Adipocyte (in vitro differentiated cells): ENCODE measurements around the gene LIMD2.

Experiments used
- DNase-seq: peaks from one replicate; pipeline ENCODE4 v3.0.0-alpha.2; 2015; ENCODE audit warnings: low read depth
- H3K27me3 ChIP-seq: replicated peaks from 2 replicates; pipeline ENCODE4 v1.7.0; 2013; ENCODE audit warnings: mild to moderate bottlenecking, low read length, moderate library complexity; ENCODE audit not compliant: control insufficient read depth, insufficient read depth
- H3K36me3 ChIP-seq: 2 replicates; pipeline ENCODE4 v1.7.0; 2013; ENCODE audit warnings: low read length, mild to moderate bottlenecking, moderate library complexity; ENCODE audit not compliant: control insufficient read depth, insufficient read depth, severe bottlenecking
- H3K4me1 ChIP-seq: 2 replicates; pipeline ENCODE4 v1.7.0; 2013; ENCODE audit warnings: mild to moderate bottlenecking, low read length, moderate library complexity; ENCODE audit not compliant: control insufficient read depth, insufficient read depth
- H3K4me3 ChIP-seq: 2 replicates; pipeline ENCODE4 v1.7.0; 2013; ENCODE audit warnings: mild to moderate bottlenecking, low read length, moderate library complexity
- H3K9ac ChIP-seq: 2 replicates; pipeline ENCODE4 v1.7.0; 2013; ENCODE audit warnings: mild to moderate bottlenecking, low read length, moderate library complexity
- H3K9me3 ChIP-seq: 2 replicates; pipeline ENCODE4 v1.7.0; 2013; ENCODE audit warnings: mild to moderate bottlenecking, low read length, moderate library complexity; ENCODE audit not compliant: control insufficient read depth

The LIMD2 gene

GRCh38 chr17:63709110-63709509 is 9.2 kb upstream of the LIMD2 start:
- Histone ChIP-seq H3K4me1 (no peaks in the 10 kb centered on the region), H3K27me3 (no peaks in the 10 kb centered on the region), H3K9ac (no peak overlapping the region), H3K36me3 (peaks cover 80% of the 10 kb centered on the region), H3K9me3 (no peaks in the 10 kb centered on the region), H3K4me3 (no peak overlapping the region)
- DNase-seq: no peak

- Histone ChIP-seq H3K36me3 (peaks cover 79% of the 10 kb centered on the region), H3K4me1 (no peaks in the 10 kb centered on the region), H3K9ac (no peak overlapping the region), H3K9me3 (no peaks in the 10 kb centered on the region), H3K4me3 (no peak overlapping the region), H3K27me3 (no peaks in the 10 kb centered on the region)
- DNase-seq: no peak
These were observed 7.2 kb upstream of the LIMD2 start for GRCh38 chr17:63707151-63707550.

- Histone ChIP-seq H3K9ac (no peak overlapping the region), H3K4me3 (no peak overlapping the region), H3K9me3 (no peaks in the 10 kb centered on the region), H3K27me3 (no peaks in the 10 kb centered on the region), H3K4me1 (peaks cover under 1% of the 10 kb centered on the region), H3K36me3 (peaks cover 72% of the 10 kb centered on the region)
- DNase-seq: no peak
These were observed 6.6 kb upstream of the LIMD2 start for GRCh38 chr17:63706336-63707082.

- Histone ChIP-seq H3K27me3 (no peaks in the 10 kb centered on the region), H3K9me3 (no peaks in the 10 kb centered on the region), H3K9ac (no peak overlapping the region), H3K4me3 (no peak overlapping the region), H3K36me3 (peaks cover 65% of the 10 kb centered on the region), H3K4me1 (peaks cover 8% of the 10 kb centered on the region)
- no peak for DNase-seq
These were observed 5.7 kb upstream of the LIMD2 start for GRCh38 chr17:63705657-63706056.

DNA sequence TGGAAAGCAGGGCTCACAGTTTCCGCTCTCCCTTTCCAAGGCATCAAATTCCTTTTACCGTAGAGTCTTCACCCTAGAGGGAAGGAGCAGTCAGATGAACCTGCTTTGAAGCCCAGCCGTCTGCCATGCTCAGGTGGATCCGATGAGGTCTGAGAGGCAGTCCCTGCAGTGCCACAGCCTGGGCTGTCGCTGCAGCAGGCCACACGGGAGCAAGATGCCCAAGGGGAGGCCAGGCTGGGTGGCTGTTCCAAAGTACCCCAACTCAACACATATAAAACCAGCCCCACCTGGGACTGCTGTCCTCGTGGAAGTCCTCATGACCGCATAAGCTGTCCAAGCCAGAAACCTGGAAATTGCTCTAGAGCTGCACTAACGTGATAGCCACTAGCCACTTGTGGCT is 4.9 kb upstream of the LIMD2 start:
- H3K36me3 ChIP-seq: peaks cover 56% of the 10 kb centered on the region
- H3K9me3 ChIP-seq: no peaks in the 10 kb centered on the region

DNA sequence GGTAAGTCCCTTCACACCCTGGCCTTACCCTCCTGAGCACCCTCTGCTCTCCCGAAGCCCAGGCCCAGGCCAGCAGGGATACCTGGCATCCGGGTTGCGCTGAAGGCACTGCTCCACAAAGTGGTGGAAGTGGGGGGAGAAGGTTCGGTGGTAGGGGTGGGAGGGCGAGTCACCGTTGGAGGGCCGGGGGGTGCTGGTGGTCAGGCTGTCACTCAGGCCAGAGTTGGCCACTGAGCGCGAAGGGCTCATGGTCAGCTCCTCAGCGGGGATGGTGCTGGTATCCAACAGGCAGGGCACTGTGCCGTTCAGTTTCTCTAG is 4.3 kb upstream of the LIMD2 start:
- H3K9me3 ChIP-seq: no peaks in the 10 kb centered on the region
- no peak overlapping the region for H3K4me3 ChIP-seq
- peaks cover 50% of the 10 kb centered on the region for H3K36me3 ChIP-seq
- H3K9ac ChIP-seq: no peak overlapping the region
- DNase-seq: no peak
- H3K4me1 ChIP-seq: peaks cover 8% of the 10 kb centered on the region
- no peaks in the 10 kb centered on the region for H3K27me3 ChIP-seq

More for the DNA sequence above, 4.9 kb upstream of the LIMD2 start:
- no peaks in the 10 kb centered on the region for H3K27me3 ChIP-seq
- DNase-seq: no peak
- H3K4me1 ChIP-seq: peaks cover 8% of the 10 kb centered on the region
- H3K4me3 ChIP-seq: no peak overlapping the region
- H3K9ac ChIP-seq: no peak overlapping the region

GRCh38 chr17:63703556-63704258 is 3.8 kb upstream of the LIMD2 start:
- Histone ChIP-seq H3K4me3 (no peak overlapping the region), H3K27me3 (no peaks in the 10 kb centered on the region), H3K36me3 (peaks cover 45% of the 10 kb centered on the region), H3K9me3 (no peaks in the 10 kb centered on the region), H3K4me1 (peaks cover 8% of the 10 kb centered on the region), H3K9ac (no peak overlapping the region)
- no peak for DNase-seq

DNA sequence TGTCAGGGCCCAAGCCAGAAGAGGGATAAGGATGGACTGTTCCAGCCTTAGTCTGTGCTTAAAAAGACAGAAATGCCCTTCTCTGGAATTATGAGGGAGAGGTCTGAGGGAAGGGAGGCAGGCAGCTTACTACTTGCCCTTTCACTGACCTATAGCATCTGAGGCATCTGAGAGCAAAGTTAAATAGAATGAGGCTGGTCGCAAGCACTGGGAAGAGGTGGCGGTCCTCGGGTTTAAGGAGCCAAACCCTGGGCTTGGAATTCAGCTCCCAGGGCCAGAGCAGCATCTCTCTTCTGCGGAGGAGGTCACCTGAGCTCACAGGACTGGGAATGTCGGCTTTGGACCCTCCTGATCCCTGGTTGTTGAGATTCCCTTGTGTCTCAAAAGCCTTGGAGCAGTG is 3.1 kb upstream of the LIMD2 start:
- Histone ChIP-seq H3K27me3 (no peaks in the 10 kb centered on the region), H3K4me1 (peaks cover 8% of the 10 kb centered on the region), H3K9ac (no peak overlapping the region), H3K36me3 (peaks cover 39% of the 10 kb centered on the region), H3K4me3 (no peak overlapping the region), H3K9me3 (no peaks in the 10 kb centered on the region)
- DNase-seq: no peak

- peaks cover 39% of the 10 kb centered on the region for H3K36me3 ChIP-seq
- H3K4me3 ChIP-seq: no peak overlapping the region
- H3K9me3 ChIP-seq: no peaks in the 10 kb centered on the region
- no peak for DNase-seq
- peaks cover 8% of the 10 kb centered on the region for H3K4me1 ChIP-seq
- no peak overlapping the region for H3K9ac ChIP-seq
- H3K27me3 ChIP-seq: no peaks in the 10 kb centered on the region
These were observed 2.7 kb upstream of the LIMD2 start for GRCh38 chr17:63702721-63703015.

DNA sequence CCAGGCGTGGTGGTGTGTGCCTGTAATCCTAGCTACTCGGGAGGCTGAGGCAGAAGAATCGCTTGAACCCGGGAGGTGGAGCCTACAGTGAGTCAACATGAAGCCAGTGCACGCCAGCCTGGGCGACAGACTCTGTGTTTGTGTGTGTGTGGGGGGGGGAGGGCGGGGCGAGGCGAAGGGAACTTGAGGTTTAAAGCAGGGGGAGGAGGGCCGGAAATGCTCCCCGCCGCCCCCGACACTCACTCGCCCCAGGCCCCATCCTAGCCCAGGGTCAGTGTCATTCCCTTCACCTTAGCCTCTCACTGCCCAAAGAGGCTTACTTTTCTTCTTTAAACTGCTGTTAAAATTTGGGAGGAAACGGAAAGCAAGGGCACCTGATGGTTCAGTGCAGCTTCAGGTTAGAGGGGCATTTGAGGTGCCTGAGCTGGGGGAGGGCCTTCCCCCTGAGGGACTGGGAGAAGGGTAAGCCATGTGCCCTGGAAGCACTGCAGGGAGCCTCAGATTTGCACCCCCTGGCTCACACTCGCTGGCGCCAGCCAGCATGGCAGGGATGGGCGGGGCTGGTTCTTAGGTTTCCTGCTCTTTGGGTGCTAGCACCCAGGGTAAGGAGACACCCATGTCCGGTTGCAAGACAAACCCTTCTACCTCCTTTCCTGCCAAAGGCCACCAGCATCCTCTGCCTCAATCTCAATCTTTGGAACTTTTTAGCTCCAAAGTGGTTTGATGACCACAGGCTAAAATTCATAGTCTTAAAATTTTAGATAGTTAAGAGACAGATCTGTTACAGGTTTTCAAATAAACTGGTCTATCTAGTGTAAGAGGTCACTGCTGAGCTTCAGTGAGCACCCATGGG is 2.2 kb upstream of the LIMD2 start:
- Histone ChIP-seq H3K4me3 (no peak overlapping the region), H3K27me3 (no peaks in the 10 kb centered on the region), H3K9me3 (no peaks in the 10 kb centered on the region), H3K9ac (no peak overlapping the region), H3K4me1 (peaks cover 12% of the 10 kb centered on the region), H3K36me3 (peaks cover 37% of the 10 kb centered on the region)
- DNase-seq: no peak

- no peaks in the 10 kb centered on the region for H3K27me3 ChIP-seq
- H3K4me3 ChIP-seq: no peak overlapping the region
- no peaks in the 10 kb centered on the region for H3K9me3 ChIP-seq
- peaks cover 32% of the 10 kb centered on the region for H3K36me3 ChIP-seq
- peak overlapping the region; percentile 73 for H3K9ac ChIP-seq
- H3K4me1 ChIP-seq: peaks cover 18% of the 10 kb centered on the region
- no peak for DNase-seq
These were observed 1.5 kb upstream of the LIMD2 start for GRCh38 chr17:63701456-63701820.
